NCI-H510A treated with DMSO at 0.1 percent for 48 hours (cell line): ENCODE measurements around the gene STX18.
A peak's percentile ranks its signal among the peaks of the same experiment; 100 is the strongest.

Source experiments
- DNase-seq: peaks from one replicate; lab custom pipeline; 2025; lab: John Stamatoyannopoulos, UW

The STX18 gene

DNA sequence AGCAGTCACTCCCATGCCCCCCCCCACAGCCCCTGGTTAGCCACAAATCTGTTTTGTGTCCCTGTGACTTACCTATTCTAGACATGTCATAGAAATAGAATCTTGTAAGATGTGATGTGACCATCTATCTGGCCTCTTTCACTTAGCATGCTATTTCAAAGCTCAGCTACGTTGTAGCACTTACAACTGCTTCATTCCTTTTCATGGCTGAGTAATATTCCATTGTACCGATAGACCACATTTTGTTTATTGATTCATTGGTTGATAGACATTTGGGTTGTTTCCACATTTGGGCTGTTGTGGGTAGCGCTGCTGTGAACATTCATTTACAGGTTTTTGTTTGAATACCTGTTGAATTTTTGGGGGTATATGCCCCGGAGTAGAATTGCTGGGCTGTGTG lies 143.4 kb downstream of the STX18 start:
- DNase-seq, result no peak

DNA sequence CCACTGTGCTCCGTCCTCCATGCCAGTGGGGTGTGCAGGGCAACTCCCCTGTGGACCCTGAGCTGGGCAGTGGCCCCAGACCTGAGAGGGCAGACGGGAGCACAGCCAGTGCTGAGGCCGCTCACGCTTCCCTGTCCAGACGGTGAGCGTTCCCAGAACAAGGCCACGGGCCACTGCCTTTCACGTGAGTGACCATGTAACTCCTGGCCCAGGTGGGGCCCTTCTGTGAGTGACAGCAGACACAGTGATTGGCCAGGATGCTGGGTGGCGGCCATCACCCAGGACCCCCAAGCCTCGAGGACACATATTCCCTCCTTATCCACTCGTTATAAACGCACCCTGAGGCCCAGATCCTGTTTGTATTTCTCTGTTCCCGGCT lies 144.4 kb downstream of the STX18 start:
- DNase-seq, result no peak

- DNase-seq, result no peak
Measured at GRCh38 chr4:4396628-4397440, 145.0 kb downstream of the STX18 start.

DNA sequence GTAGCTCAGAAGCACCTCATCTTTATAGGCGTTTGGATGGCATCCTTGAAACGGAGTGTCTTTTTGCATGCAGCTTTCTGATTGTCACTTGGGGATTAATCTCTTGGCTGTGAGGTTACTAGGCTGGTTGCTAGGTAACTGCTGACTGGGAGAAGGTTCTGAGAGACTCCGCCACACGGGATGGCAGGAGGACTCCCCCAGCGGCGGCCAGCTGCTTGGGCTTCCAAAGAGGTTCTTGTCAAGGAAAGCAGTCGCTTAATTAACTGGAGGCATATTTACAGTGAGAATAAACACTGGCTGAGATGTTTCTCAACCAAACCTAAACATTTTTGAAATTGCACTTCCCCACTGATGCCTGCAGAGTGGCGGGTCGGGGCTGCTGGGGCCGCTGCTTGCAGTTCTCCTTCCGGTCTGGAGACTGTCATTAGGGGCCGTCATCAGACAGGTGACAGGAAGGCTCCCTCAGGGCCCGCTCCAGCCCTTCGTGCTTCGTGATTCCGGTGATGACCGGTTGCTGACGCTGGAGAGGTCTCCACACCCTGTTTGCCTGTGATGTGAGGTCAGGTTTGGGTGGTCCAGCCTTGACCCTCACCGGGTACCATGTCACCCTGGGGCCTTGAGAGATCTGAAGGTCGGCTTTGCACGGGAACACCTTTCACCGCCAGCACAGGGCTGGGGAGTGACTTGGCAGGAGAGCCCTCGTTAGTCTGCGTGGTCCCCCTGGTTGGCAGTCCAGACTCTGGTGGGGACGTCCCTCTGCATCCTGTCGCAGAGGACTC lies 145.8 kb downstream of the STX18 start:
- DNase-seq, result no peak

GRCh38 chr4:4395371-4395770 lies 146.5 kb downstream of the STX18 start:
- DNase-seq, result no peak

GRCh38 chr4:4394644-4395043 lies 147.2 kb downstream of the STX18 start:
- no peak for DNase-seq

DNA sequence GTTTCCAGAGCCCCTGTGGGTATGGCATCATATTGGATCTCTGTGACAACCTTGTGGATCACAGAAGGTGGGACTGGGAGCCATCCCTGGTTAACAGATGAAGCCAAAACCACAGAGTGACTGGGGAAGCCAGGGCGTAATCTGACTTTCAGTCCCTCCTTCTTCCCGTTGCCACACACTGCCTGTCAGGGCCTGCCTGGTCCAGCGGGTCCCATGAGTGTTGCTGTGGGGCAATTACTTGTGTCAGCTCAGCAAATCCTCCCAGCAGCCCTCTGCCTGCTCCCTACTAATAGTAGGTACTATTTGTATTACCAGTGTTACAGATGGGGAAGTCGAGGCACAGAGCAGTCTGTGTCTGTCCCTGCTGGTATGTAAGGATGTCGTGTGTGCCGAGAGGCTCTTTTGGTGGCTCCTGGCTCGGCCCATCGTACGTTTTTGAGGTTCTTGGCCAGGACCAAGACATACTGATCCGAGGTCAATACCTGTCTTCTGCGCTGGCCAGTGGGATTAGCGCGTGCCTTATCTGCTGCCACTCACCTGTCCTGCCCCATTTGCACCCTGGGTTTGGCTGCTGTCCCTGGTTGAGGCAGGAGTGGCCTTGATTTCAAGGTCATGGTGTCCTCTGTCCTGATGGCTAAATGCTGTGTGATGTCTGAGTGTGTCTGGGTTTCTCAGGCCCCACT lies 149.2 kb downstream of the STX18 start:
- no peak for DNase-seq

- DNase-seq, result no peak
Measured at GRCh38 chr4:4391866-4392265, 150.0 kb downstream of the STX18 start.

DNA sequence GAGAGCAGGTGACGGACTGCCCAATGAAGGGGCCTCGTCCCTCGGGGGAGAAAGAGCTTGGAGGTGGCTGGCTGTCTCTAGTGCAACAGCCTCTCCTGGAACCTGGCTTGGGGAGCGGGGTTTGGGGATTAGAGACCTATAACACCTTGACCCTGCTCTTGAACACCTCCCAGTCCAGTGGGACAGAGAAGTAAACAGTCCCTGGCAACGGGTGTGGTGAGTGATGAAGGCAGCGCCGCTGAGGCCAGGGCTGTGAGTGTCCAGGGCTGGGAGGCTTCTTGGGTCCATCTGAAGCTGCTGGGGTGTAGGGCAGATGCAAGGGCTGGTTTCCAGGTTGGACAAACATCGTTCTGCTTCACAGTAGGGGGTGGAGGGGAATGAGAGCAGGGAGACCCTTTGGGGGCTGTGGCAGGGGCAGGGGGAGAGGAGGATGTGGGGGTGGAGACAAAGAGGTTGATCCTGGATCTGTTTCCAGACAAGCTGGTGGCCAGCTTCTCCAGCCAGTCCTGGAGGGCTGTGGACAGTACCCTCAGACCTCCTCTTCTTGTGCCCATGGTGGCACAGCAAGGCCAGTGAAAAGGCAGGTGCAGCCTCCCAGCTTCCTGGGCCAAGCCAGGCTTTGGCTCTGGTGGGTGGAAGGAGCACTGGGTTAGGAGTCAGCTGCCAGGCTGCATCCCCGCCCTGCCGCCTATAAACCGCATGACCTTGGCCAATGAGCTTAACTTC lies 151.2 kb downstream of the STX18 start:
- DNase-seq, result no peak

GRCh38 chr4:4390046-4390445 lies 151.8 kb downstream of the STX18 start:
- DNase-seq, result no peak

DNA sequence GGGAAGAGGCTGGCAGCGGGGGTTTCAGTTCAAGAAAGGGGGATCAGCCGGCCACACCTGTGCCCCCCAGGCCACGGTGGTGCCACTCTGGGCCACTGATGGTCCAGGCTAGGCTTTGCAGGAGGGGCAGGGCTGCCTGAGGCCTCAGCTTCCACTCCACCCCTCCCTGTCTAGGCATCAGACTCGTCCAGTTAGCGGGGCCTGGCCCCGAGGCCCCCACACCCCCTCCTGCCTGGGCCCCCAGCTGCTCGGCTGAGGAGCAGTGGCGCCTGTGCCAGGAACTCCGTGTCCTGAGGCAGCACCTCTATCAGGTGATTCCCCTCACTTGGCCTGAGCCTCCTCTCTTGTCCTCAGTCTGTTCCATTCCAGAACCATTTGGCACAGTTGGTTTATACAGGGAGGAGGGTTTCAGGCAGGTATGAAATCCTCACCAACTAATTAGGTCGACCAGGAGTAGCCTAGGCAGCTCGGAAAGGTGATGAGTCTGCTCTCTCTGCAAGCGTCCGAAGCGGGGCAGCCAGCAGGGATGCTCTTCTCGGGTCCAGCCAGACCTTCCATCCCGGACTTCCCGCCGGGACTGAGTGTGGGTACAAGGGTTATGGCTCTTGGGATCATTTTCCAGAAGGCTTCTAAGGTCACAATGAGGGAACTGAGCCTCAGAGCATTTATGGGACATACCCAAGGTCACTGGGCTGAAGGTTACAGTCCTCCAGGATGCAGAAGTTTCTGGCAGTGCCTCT lies 152.8 kb downstream of the STX18 start:
- DNase-seq, result no peak

- no peak for DNase-seq
Measured at GRCh38 chr4:4388311-4388790, 153.5 kb downstream of the STX18 start.

- no peak for DNase-seq
Measured at GRCh38 chr4:4387531-4388310, 154.1 kb downstream of the STX18 start.

GRCh38 chr4:4386736-4387392 lies 155.0 kb downstream of the STX18 start, which contains the start of gene NSG1:
TSS of gene NSG1 (plus strand) at chr4:4387102. CDS start at chr4:4387630, 528 bp downstream.
- no peak for DNase-seq

DNA sequence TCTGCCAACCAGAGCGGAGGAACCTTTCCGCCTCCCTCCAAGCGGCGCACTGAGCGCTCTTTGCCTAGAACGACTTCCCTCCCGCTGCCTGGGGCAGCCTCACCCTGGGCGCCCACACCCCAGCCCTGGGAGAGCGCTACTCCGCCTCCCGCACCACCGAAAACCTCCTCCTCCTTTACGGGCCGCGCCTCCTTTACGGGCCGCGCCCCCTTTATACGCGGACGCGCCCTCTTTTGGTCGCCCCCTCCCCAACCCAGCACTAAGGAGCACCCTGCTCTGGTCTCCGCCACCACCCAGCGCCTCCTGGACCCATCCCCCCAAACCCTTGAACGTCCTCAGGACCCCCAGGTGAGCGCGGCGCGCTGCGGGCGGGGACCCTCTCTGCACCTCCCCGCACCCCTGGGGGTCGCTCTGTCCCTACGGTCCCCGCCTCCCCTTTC lies 155.5 kb downstream of the STX18 start:
- peak; percentile 40 for DNase-seq

- DNase-seq, result no peak
Measured at GRCh38 chr4:4385729-4386295, 156.0 kb downstream of the STX18 start.

GRCh38 chr4:4384837-4385236 lies 157.0 kb downstream of the STX18 start:
- DNase-seq, result peak; percentile 17

- no peak for DNase-seq
Measured at GRCh38 chr4:4383085-4383484, 158.8 kb downstream of the STX18 start.

- DNase-seq, result no peak
Measured at GRCh38 chr4:4379540-4380087, 162.2 kb downstream of the STX18 start.
